ENCODE results near the gene CHAF1B.

DNA sequence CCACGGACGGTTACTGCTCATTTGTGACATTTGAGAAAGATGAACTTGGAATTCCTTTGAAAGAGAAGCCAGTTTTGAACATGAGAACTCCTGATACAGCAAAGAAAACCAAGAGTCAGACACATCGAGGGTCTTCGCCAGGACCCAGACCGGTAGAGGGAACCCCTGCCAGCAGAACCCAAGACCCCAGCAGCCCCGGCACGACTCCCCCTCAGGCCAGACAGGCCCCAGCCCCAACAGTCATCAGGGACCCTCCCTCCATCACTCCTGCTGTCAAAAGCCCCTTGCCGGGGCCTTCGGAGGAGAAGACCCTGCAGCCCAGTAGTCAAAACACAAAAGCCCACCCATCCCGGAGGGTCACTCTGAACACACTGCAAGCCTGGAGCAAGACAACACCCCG is 27.7 kb downstream of the CHAF1B start:
- TF ChIP-seq, protein P1, sequence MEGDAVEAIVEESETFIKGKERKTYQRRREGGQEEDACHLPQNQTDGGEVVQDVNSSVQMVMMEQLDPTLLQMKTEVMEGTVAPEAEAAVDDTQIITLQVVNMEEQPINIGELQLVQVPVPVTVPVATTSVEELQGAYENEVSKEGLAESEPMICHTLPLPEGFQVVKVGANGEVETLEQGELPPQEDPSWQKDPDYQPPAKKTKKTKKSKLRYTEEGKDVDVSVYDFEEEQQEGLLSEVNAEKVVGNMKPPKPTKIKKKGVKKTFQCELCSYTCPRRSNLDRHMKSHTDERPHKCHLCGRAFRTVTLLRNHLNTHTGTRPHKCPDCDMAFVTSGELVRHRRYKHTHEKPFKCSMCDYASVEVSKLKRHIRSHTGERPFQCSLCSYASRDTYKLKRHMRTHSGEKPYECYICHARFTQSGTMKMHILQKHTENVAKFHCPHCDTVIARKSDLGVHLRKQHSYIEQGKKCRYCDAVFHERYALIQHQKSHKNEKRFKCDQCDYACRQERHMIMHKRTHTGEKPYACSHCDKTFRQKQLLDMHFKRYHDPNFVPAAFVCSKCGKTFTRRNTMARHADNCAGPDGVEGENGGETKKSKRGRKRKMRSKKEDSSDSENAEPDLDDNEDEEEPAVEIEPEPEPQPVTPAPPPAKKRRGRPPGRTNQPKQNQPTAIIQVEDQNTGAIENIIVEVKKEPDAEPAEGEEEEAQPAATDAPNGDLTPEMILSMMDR (IDR thresholded peaks at IDR 0.05; ENCODE audit: low read depth, low read length, poor library complexity, severe bottlenecking), result no peak
- no peak for TF ChIP-seq EZH2phosphoT487 (IDR thresholded peaks at IDR 0.05; ENCODE audit: borderline replicate concordance, low read length)

Data from DOHH2 (cell line).